ENCODE results near the gene PFDN2.
A peak's percentile ranks its signal among the peaks of the same experiment; 100 is the strongest.

The PFDN2 gene

GRCh38 chr1:161091796-161092507 is 25.9 kb downstream of the PFDN2 start:
- ChIA-PET CTCF (interaction anchor here (1.0 kb wide), 1 partner anchor 46 kb away, joined by 3 read pairs; the partner anchor contains the start of gene USF1), POLR2A (ENCODE audit: low non-redundant PET) (no interaction called here)
- no peak for TF ChIP-seq CTCF (conservative IDR thresholded peaks at IDR 0.05; ENCODE audit: low read depth)

GRCh38 chr1:161091093-161091492 is 26.7 kb downstream of the PFDN2 start:
- TF ChIP-seq CTCF (conservative IDR thresholded peaks at IDR 0.05; ENCODE audit: low read depth), result no peak
- ChIA-PET POLR2A (ENCODE audit: low non-redundant PET) (no interaction called here), CTCF (no interaction called here)
- H3K27ac ChIP-seq, result no peak overlapping the region
- DNase-seq (ENCODE audit: low spot score), result no peak

More at GRCh38 chr1:161091796-161092507, 25.9 kb downstream of the PFDN2 start:
- no peak for DNase-seq (ENCODE audit: low spot score)
- no peak overlapping the region for H3K27ac ChIP-seq

GRCh38 chr1:161090617-161091016 is 27.2 kb downstream of the PFDN2 start:
- no peak for DNase-seq (ENCODE audit: low spot score)
- H3K27ac ChIP-seq, result no peak overlapping the region
- CTCF ChIA-PET, result no interaction called here
- TF ChIP-seq CTCF (conservative IDR thresholded peaks at IDR 0.05; ENCODE audit: low read depth), result no peak
- POLR2A ChIA-PET (ENCODE audit: low non-redundant PET), result no interaction called here

DNA sequence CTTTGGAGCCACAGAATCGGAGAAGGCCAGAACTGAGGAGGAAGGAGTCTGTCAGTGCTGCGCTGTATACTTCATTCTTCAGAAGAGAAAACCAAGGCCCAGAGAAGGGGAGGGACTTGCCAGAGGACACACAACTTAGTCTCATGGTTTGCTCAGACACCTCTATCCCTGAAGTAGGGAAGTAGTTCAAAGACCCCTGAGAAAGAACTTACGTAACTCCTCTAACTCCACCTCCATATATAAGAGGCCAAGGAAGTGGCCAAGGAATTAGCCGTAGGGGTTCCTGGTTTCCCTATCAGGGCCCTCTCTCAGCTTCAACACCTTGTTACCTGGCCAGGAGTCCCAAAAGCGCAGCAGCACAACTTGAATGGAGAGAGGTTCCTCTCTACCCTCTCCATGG is 27.9 kb downstream of the PFDN2 start:
- TF ChIP-seq CTCF (conservative IDR thresholded peaks at IDR 0.05; ENCODE audit: low read depth), result no peak
- ChIA-PET POLR2A (ENCODE audit: low non-redundant PET) (interaction anchor here (0.6 kb wide), 1 partner anchor 13 kb away, joined by 3 read pairs; no protein-coding TSS in a partner anchor), CTCF (no interaction called here)
- no peak overlapping the region for H3K27ac ChIP-seq
- DNase-seq (ENCODE audit: low spot score), result no peak

- TF ChIP-seq CTCF (conservative IDR thresholded peaks at IDR 0.05; ENCODE audit: low read depth), result no peak
- ChIA-PET CTCF (interaction anchor here (0.5 to 1.7 kb wide), 5 partner anchors 8 to 334 kb away, joined by 3 to 10 read pairs (median 3); no protein-coding TSS in a partner anchor), POLR2A (ENCODE audit: low non-redundant PET) (interaction anchor here (0.6 to 1.4 kb wide), 2 partner anchors 13 to 44 kb away, joined by 3 read pairs; partner anchors contain the start of gene USF1)
- peak; percentile 70 for DNase-seq (ENCODE audit: low spot score)
- H3K27ac ChIP-seq, result no peak within 1 kb of the TSS
Observed at GRCh38 chr1:161089251-161089924, 28.4 kb downstream of the PFDN2 start, which contains the start of gene NECTIN4. TSS of gene NECTIN4 (minus strand) at chr1:161089558. CDS start at chr1:161089296, 262 bp downstream.

GRCh38 chr1:161088587-161089110 is 29.2 kb downstream of the PFDN2 start:
- peak; percentile 69 for DNase-seq (ENCODE audit: low spot score)
- H3K27ac ChIP-seq, result no peak overlapping the region
- ChIA-PET POLR2A (ENCODE audit: low non-redundant PET) (interaction anchor here (1.4 kb wide), 1 partner anchor 43 kb away, joined by 3 read pairs; the partner anchor contains the start of gene USF1), CTCF (interaction anchor here (0.5 to 1.7 kb wide), 6 partner anchors 8 to 334 kb away, joined by 3 to 10 read pairs (median 3); no protein-coding TSS in a partner anchor)
- no peak for TF ChIP-seq CTCF (conservative IDR thresholded peaks at IDR 0.05; ENCODE audit: low read depth)
